BLaER1 treated with 17β-estradiol and CSF1 and Interleukin-3, amounts not matched to agents 10 nM and 100 nM (cell line): ENCODE measurements around the gene SERPINC1.
"Not testable (repeated sequence)": the region's sequence is repeated elsewhere in the genome, so short reads cannot be mapped to it uniquely, and the experiment has no call there.

Experiments
- H3K27ac ChIP-seq, 11 experiments: shearing (Covaris generic); formaldehyde crosslinking; 2 replicates each; pipeline ENCODE4 v1.8.1; 2022
- H3K27me3 ChIP-seq, 11 experiments: shearing (Covaris generic); formaldehyde crosslinking; 2 replicates each; pipeline ENCODE4 v1.8.1; 2022
- H3K36me3 ChIP-seq, 11 experiments: shearing (Covaris generic); formaldehyde crosslinking; 2 replicates each; pipeline ENCODE4 v1.8.1; 2022
- H3K4me1 ChIP-seq, 10 experiments: shearing (Covaris generic); formaldehyde crosslinking; 2 replicates each; pipeline ENCODE4 v1.8.1; 2022
- H3K4me2 ChIP-seq, 11 experiments: shearing (Covaris generic); formaldehyde crosslinking; 2 replicates each; pipeline ENCODE4 v1.8.1; 2022
- H3K4me3 ChIP-seq, 10 experiments: shearing (Covaris generic); formaldehyde crosslinking; 2 replicates each; pipeline ENCODE4 v1.8.1; 2022
- H3K9ac ChIP-seq, 11 experiments: shearing (Covaris generic); formaldehyde crosslinking; 2 replicates each; pipeline ENCODE4 v1.8.1; 2022
- H3K9me3 ChIP-seq, 11 experiments: shearing (Covaris generic); formaldehyde crosslinking; replicated peaks in 1 of 11; 2 replicates each; pipeline ENCODE4 v1.8.1; 2022
- H4K20me1 ChIP-seq, 11 experiments: shearing (Covaris generic); formaldehyde crosslinking; 2 replicates each; pipeline ENCODE4 v1.8.1; 2022
- Cebpa-rat ChIP-seq, 11 experiments: shearing (Covaris generic); IDR thresholded peaks; 2 replicates each; pipeline ENCODE4 v1.8.1; 2022

SERPINC1 gene

GRCh38 chr1:173900992-173901391 is 16.1 kb downstream of the SERPINC1 start:
- H3K27ac ChIP-seq: no peak overlapping the region
- peaks cover 0 to 6% (median 0%) of the 10 kb centered on the region in 11 experiments; a peak in 1 of 22 replicates for H4K20me1 ChIP-seq
- H3K27me3 ChIP-seq: no peaks in the 10 kb centered on the region
- H3K36me3 ChIP-seq: peaks cover 0 to 9% (median 0%) of the 10 kb centered on the region in 11 experiments; a peak in 1 of 22 replicates
- H3K4me1 ChIP-seq: peaks cover 0 to 11% (median 0%) of the 10 kb centered on the region in 10 experiments; a peak in 1 of 20 replicates
- TF ChIP-seq Cebpa-rat (IDR thresholded peaks at IDR 0.05): no peak
- H3K9ac ChIP-seq: no peak overlapping the region
- H3K9me3 ChIP-seq: no peaks in the 10 kb centered on the region
- no peak overlapping the region for H3K4me2 ChIP-seq
- H3K4me3 ChIP-seq: no peak overlapping the region

GRCh38 chr1:173900427-173900826 is 16.7 kb downstream of the SERPINC1 start:
- H3K4me1 ChIP-seq: 0 out of 20 replicates have a peak, but pooled peaks cover 0 to 11% (median 0%) of the 10 kb centered on the region in 10 experiments
- H3K4me2 ChIP-seq: no peak overlapping the region
- H3K27ac ChIP-seq: no peak overlapping the region
- no peak for TF ChIP-seq Cebpa-rat (IDR thresholded peaks at IDR 0.05)
- no peaks in the 10 kb centered on the region for H3K27me3 ChIP-seq
- H4K20me1 ChIP-seq: peaks cover 0 to 6% (median 0%) of the 10 kb centered on the region in 11 experiments; a peak in 1 of 22 replicates
- H3K4me3 ChIP-seq: no peak overlapping the region
- no peaks in the 10 kb centered on the region for H3K9me3 ChIP-seq
- H3K36me3 ChIP-seq: peaks cover 0 to 13% (median 0%) of the 10 kb centered on the region in 11 experiments; a peak in 2 of 22 replicates
- H3K9ac ChIP-seq: no peak overlapping the region

- Histone ChIP-seq H3K36me3 (peaks cover 0 to 49% (median under 1%) of the 10 kb centered on the region in 11 experiments; a peak in 7 of 22 replicates), H3K27ac (no peak overlapping the region), H3K9me3 (no peaks in the 10 kb centered on the region), H4K20me1 (peaks cover 0 to 6% (median 0%) of the 10 kb centered on the region in 11 experiments; a peak in 1 of 22 replicates), H3K27me3 (no peaks in the 10 kb centered on the region), H3K9ac (no peak overlapping the region), H3K4me3 (no peak overlapping the region), H3K4me1 (0 out of 20 replicates have a peak, but pooled peaks cover 0 to 11% (median 0%) of the 10 kb centered on the region in 10 experiments), H3K4me2 (no peak overlapping the region)
- no peak for TF ChIP-seq Cebpa-rat (IDR thresholded peaks at IDR 0.05)
Measured at GRCh38 chr1:173894189-173894588, 22.9 kb downstream of the SERPINC1 start.

- H3K36me3 ChIP-seq: peaks cover 0 to 55% (median 5%) of the 10 kb centered on the region in 11 experiments; a peak in 8 of 22 replicates
- TF ChIP-seq Cebpa-rat (IDR thresholded peaks at IDR 0.05): no peak
- H3K4me1 ChIP-seq: 0 out of 20 replicates have a peak, but pooled peaks cover 0 to 11% (median 0%) of the 10 kb centered on the region in 10 experiments
- no peak overlapping the region for H3K4me2 ChIP-seq
- H4K20me1 ChIP-seq: peaks cover 0 to 6% (median 0%) of the 10 kb centered on the region in 11 experiments; a peak in 1 of 22 replicates
- H3K9me3 ChIP-seq: no peaks in the 10 kb centered on the region
- no peak overlapping the region for H3K4me3 ChIP-seq
- no peak overlapping the region for H3K27ac ChIP-seq
- no peak overlapping the region for H3K9ac ChIP-seq
- H3K27me3 ChIP-seq: no peaks in the 10 kb centered on the region
Measured at GRCh38 chr1:173893611-173894010, 23.5 kb downstream of the SERPINC1 start.

GRCh38 chr1:173889885-173890284 is 27.2 kb downstream of the SERPINC1 start:
- H3K27ac ChIP-seq: no peak overlapping the region
- H3K4me2 ChIP-seq: no peak overlapping the region
- no peaks in the 10 kb centered on the region for H3K27me3 ChIP-seq
- no peak overlapping the region for H3K4me3 ChIP-seq
- peaks cover 15 to 73% (median 31%) of the 10 kb centered on the region in 11 experiments for H3K36me3 ChIP-seq
- no peaks in the 10 kb centered on the region for H3K9me3 ChIP-seq
- no peaks in the 10 kb centered on the region; a peak in 1 of 22 replicates for H4K20me1 ChIP-seq
- H3K9ac ChIP-seq: no peak overlapping the region
- no peak for TF ChIP-seq Cebpa-rat (IDR thresholded peaks at IDR 0.05)
- no peaks in the 10 kb centered on the region for H3K4me1 ChIP-seq

GRCh38 chr1:173888749-173889148 is 28.4 kb downstream of the SERPINC1 start:
- no peaks in the 10 kb centered on the region; a peak in 1 of 22 replicates for H4K20me1 ChIP-seq
- no peak overlapping the region for H3K9ac ChIP-seq
- H3K27me3 ChIP-seq: no peaks in the 10 kb centered on the region
- H3K27ac ChIP-seq: no peak overlapping the region
- H3K4me1 ChIP-seq: no peaks in the 10 kb centered on the region
- H3K4me3 ChIP-seq: no peak overlapping the region
- H3K9me3 ChIP-seq: no peaks in the 10 kb centered on the region
- H3K36me3 ChIP-seq: peaks cover 15 to 69% (median 32%) of the 10 kb centered on the region in 11 experiments
- H3K4me2 ChIP-seq: no peak overlapping the region
- no peak for TF ChIP-seq Cebpa-rat (IDR thresholded peaks at IDR 0.05)

GRCh38 chr1:173887627-173888026 is 29.5 kb downstream of the SERPINC1 start:
- Histone ChIP-seq H3K36me3 (peaks cover 15 to 71% (median 32%) of the 10 kb centered on the region in 11 experiments), H3K4me3 (no peak overlapping the region), H3K9me3 (no peaks in the 10 kb centered on the region), H3K4me1 (no peaks in the 10 kb centered on the region), H4K20me1 (no peaks in the 10 kb centered on the region; a peak in 1 of 22 replicates), H3K27ac (no peak overlapping the region), H3K9ac (no peak overlapping the region), H3K4me2 (no peak overlapping the region), H3K27me3 (no peaks in the 10 kb centered on the region)
- no peak for TF ChIP-seq Cebpa-rat (IDR thresholded peaks at IDR 0.05)

GRCh38 chr1:173886746-173887611 is 30.1 kb downstream of the SERPINC1 start:
- Histone ChIP-seq H3K27ac (no peak overlapping the region), H3K9me3 (no peaks in the 10 kb centered on the region), H3K4me1 (no peaks in the 10 kb centered on the region), H3K4me2 (no peak overlapping the region), H3K36me3 (peaks cover 15 to 71% (median 32%) of the 10 kb centered on the region in 11 experiments), H4K20me1 (no peaks in the 10 kb centered on the region; a peak in 1 of 22 replicates), H3K4me3 (no peak overlapping the region), H3K27me3 (no peaks in the 10 kb centered on the region), H3K9ac (no peak overlapping the region)
- no peak for TF ChIP-seq Cebpa-rat (IDR thresholded peaks at IDR 0.05)

- Histone ChIP-seq H3K9me3 (peaks cover 0 to 7% (median 0%) of the 10 kb centered on the region in 11 experiments; a peak in 1 of 22 replicates), H3K9ac (no peak overlapping the region), H3K27ac (no peak overlapping the region), H3K4me2 (no peak overlapping the region), H3K36me3 (peaks cover 15 to 68% (median 33%) of the 10 kb centered on the region in 11 experiments), H3K4me1 (no peaks in the 10 kb centered on the region), H4K20me1 (no peaks in the 10 kb centered on the region; a peak in 1 of 22 replicates), H3K27me3 (no peaks in the 10 kb centered on the region), H3K4me3 (no peak overlapping the region)
- no peak for TF ChIP-seq Cebpa-rat (IDR thresholded peaks at IDR 0.05)
Measured at GRCh38 chr1:173884701-173885100, 32.4 kb downstream of the SERPINC1 start.

GRCh38 chr1:173881117-173881516 is 36.0 kb downstream of the SERPINC1 start:
- H3K4me1 ChIP-seq, H3K9me3 ChIP-seq, H3K27ac ChIP-seq, H3K9ac ChIP-seq, H3K4me3 ChIP-seq, H4K20me1 ChIP-seq, H3K4me2 ChIP-seq, H3K27me3 ChIP-seq: not testable (repeated sequence)
- H3K36me3 ChIP-seq: peaks cover 7 to 68% (median 30%) of the 10 kb centered on the region in 11 experiments
